T-helper 17 cell (primary cell): ENCODE data around the gene C2orf92. TPM values are rescaled to one million over a fixed set of nuclear protein-coding genes. Genes with fewer than 3 reads are reported as not detected.
A peak's percentile ranks its signal among the peaks of the same experiment; 100 is the strongest.
"Not testable (repeated sequence)": the region's sequence is repeated elsewhere in the genome, so short reads cannot be mapped to it uniquely, and the experiment has no call there.

ENCODE experiments used
- ATAC-seq: fragments of 150-1000 bp; cut with Tn5 transposase; 2 replicates; pipeline ENCODE4 v1.10.0; 2021; ENCODE audit warnings: mild to moderate bottlenecking, moderate library complexity
- DNase-seq, 3 donors: peaks; one replicate each; pipeline versions ENCODE4 v3.0.0 to v3.0.0-alpha.2; 2020 to 2021
- H3K9me3 ChIP-seq: one replicate; pipeline ENCODE4 v1.7.0; 2013; ENCODE audit warnings: low read length, mild to moderate bottlenecking; ENCODE audit not compliant: control insufficient read depth, poor library complexity, severe bottlenecking
- H3K27ac Mint-ChIP-seq: one replicate; pipeline ENCODE4 v1.8.0; 2022; ENCODE audit warnings: mild to moderate bottlenecking, moderate library complexity, mixed read lengths
- H3K27me3 Mint-ChIP-seq: one replicate; pipeline ENCODE4 v1.8.0; 2022; ENCODE audit warnings: mixed read lengths
- H3K36me3 Mint-ChIP-seq: one replicate; pipeline ENCODE4 v1.8.0; 2022; ENCODE audit warnings: low read depth, mixed read lengths
- H3K4me1 Mint-ChIP-seq: one replicate; pipeline ENCODE4 v1.8.0; 2022; ENCODE audit warnings: mild to moderate bottlenecking, mixed read lengths
- H3K4me3 Mint-ChIP-seq: one replicate; pipeline ENCODE4 v1.8.0; 2022; ENCODE audit warnings: mild to moderate bottlenecking, moderate library complexity, mixed read lengths
- total RNA-seq, 4 donors: library from RNA in 2 of 4; stranded (reverse) in 2 of 4; gene quantifications; one replicate each; pipeline ENCODE4 v1.2.3 and lab custom pipeline; 2022 to 2026

The C2orf92 gene
- total RNA-seq, 2 donors from 2014 or later: 12.5 to 13.5 TPM

GRCh38 chr2:97663626-97663961, 5.9 kb upstream of the C2orf92 start:
- H3K9me3 ChIP-seq: no peaks in the 10 kb centered on the region
- Mint-ChIP-seq H3K27ac (peak overlapping the region; percentile 97), H3K27me3 (no peaks in the 10 kb centered on the region), H3K4me3 (peak overlapping the region; percentile 95), H3K36me3 (peaks cover 5% of the 10 kb centered on the region), H3K4me1 (peaks cover 24% of the 10 kb centered on the region)
- ATAC-seq: no peak
- peak in 1 of 3 donors; percentile 52 for DNase-seq

DNA sequence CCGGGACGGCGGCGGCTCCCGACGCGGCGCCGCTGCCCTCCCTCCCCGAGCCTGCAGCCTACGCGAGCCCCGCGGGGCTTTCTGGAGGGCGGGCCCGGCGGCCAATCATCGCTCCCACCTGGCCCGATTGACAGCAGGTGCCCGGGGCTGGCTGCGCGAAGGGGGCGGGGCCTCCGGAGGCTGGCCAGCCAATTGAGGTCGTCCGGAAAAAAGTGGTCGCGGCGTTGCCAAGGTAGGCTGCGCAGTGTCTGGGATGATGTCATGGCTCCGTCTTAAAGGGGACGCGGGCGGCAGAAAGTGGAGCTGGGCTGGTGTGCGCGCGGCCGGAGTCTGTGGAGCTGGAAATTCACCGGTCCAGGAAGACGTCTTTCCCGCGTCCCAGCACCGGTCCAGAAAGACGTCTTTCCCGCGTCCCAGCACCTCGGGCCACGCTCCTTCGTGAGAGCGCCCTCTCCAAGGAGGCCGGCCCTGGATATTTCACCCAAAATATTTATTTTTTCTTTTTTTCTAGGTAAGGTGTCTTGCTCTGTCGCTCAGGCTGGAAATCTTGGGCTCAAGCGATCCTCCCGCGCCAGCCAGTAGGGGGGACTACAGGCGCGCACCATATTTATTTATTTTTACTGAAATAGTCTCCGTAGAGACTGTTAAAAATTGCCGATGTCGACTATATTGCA, 5.4 kb upstream of the C2orf92 start, which contains the start of gene ACTR1B:
Gene ACTR1B (minus strand): TSS at position 83 of the 674 bp plus-strand sequence. CDS start 154 bp downstream, outside the sequence.
- no peaks in the 10 kb centered on the region for H3K9me3 ChIP-seq
- H3K4me1 Mint-ChIP-seq: peaks cover 24% of the 10 kb centered on the region
- peaks cover 5% of the 10 kb centered on the region for H3K36me3 Mint-ChIP-seq
- no peaks in the 10 kb centered on the region for H3K27me3 Mint-ChIP-seq
- peak within 1 kb of the TSS; percentile 97 for H3K27ac Mint-ChIP-seq
- peak within 1 kb of the TSS; percentile 95 for H3K4me3 Mint-ChIP-seq
- DNase-seq: peak; percentile 96 to 97 (median 97)
- peak; percentile 88 for ATAC-seq

DNA sequence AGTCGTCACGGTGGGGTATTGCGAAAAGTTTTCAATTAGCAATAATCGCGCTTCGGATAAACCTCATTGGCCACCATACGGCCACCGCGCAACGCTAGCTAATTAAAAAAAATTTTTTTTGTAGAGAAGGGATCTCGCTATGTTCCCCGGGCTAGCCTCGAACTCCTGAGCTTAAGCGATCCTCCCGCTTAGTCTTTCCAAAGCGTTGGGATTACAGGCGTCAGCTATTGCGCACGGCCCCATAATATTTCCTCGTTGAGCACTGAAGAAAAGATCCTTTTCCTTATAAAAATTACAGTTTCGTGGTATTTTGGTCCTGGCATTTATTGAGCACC, 4.9 kb upstream of the C2orf92 start:
- H3K4me1 Mint-ChIP-seq: peaks cover 24% of the 10 kb centered on the region
- DNase-seq (no peak), ATAC-seq (no peak)
- H3K4me3 Mint-ChIP-seq: peak overlapping the region; percentile 94
- H3K27ac Mint-ChIP-seq: peak overlapping the region; percentile 97
- H3K27me3 Mint-ChIP-seq: no peaks in the 10 kb centered on the region
- no peaks in the 10 kb centered on the region for H3K9me3 ChIP-seq
- H3K36me3 Mint-ChIP-seq: peaks cover 5% of the 10 kb centered on the region

DNA sequence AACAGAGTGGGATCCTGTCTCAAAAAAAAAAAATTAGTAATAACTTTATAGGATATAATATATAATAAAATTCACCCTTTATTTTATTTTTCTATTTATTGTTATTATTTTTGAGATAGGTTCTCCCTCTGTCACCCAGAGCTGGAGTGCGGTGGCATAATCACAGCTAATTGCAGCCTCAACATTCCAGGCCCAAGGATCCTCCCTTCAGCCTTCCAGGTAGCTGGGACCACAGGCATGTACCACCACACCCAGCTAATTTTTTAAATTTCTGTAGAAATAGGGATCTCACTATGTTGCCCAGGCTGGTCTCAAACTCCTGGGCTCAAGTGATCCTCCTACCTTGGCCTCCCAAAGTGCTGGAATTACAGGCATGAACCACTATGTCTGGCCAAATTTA, 958 bp downstream of the C2orf92 start:
- H3K4me3 Mint-ChIP-seq: no peak overlapping the region
- no peaks in the 10 kb centered on the region for H3K4me1 Mint-ChIP-seq
- H3K9me3 ChIP-seq: no peaks in the 10 kb centered on the region
- DNase-seq (no peak), ATAC-seq (no peak)
- peaks cover 7% of the 10 kb centered on the region for H3K27me3 Mint-ChIP-seq
- no peaks in the 10 kb centered on the region for H3K36me3 Mint-ChIP-seq
- H3K27ac Mint-ChIP-seq: no peak overlapping the region

DNA sequence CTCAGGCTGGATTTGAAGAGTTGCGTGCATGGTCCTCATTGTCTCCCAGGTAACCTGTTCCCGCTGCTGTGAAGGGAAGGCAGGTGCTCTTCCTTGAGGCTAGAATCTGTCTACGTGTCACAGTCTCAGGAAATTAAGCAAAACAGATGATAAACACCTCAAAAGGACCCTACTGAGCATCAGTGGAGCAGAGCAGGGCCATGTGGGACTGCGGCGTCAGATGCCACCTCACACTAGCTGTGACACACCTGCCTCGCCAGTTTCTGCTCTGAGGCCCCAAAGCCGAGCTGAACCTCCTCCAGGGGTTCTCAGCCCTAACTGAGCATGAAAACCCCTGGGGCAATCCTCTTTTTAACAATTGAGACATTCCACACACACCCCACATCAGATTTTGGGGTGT, 2.0 kb downstream of the C2orf92 start:
- no peak overlapping the region for H3K4me3 Mint-ChIP-seq
- no peaks in the 10 kb centered on the region for H3K36me3 Mint-ChIP-seq
- H3K27ac Mint-ChIP-seq: no peak overlapping the region
- no peaks in the 10 kb centered on the region for H3K9me3 ChIP-seq
- DNase-seq (no peak), ATAC-seq (no peak)
- H3K4me1 Mint-ChIP-seq: no peaks in the 10 kb centered on the region
- peaks cover 7% of the 10 kb centered on the region for H3K27me3 Mint-ChIP-seq

DNA sequence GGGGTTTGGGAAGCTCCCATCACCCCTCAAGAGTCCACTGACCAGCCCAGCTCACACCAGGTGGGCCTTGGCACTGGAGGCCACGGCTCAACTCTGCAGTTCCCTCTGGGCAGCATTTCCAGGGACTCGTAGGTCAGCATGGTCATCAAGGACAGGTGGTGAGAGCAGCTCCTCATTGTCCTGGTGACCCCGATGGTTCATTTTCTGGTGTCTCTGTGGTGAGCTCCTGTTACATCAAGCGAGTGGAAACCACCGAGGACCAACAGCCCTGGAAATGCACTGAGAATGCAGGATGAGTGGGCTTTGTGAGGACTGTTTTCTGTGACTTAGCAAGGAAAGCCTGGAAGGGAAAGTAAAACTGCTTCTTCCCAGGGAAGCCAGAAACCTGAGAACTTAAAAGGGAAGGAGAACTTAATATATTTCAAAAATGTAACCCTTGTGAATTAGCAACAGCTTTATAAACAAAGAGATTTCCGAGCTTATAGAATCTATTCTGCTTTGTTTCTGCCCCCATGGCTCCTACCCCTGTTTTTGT, 3.2 kb downstream of the C2orf92 start:
- H3K27me3 Mint-ChIP-seq, H3K36me3 Mint-ChIP-seq, H3K4me3 Mint-ChIP-seq, H3K9me3 ChIP-seq, ATAC-seq, H3K4me1 Mint-ChIP-seq, DNase-seq, H3K27ac Mint-ChIP-seq: not testable (repeated sequence)

GRCh38 chr2:97673182-97673914, 3.8 kb downstream of the C2orf92 start:
- Mint-ChIP-seq H3K36me3 (no peaks in the 10 kb centered on the region), H3K27ac (peak overlapping the region; percentile 2), H3K27me3 (peaks cover 7% of the 10 kb centered on the region), H3K4me3 (no peak overlapping the region), H3K4me1 (no peaks in the 10 kb centered on the region)
- ATAC-seq (no peak), DNase-seq (no peak)
- H3K9me3 ChIP-seq: no peaks in the 10 kb centered on the region

DNA sequence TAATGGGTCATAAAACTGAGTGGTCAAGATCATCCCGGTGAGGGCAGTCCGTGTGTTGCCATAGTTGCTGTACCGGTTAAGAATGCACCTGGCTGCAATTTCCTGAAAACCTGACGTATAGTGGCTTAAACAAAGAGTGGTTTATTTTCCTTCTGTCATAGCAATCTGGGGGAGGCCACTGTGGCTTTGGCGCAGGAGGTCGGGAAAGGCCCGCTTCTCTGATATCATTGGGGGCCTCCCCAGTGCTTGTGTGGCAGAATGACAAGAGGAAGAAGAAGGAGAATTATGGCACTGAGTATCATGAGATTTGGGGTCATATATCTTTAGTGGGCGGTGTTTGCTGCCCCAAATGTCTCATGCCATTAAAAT, 4.4 kb downstream of the C2orf92 start:
- ATAC-seq (peak; percentile 21), DNase-seq (no peak)
- peak overlapping the region; percentile 2 for H3K27ac Mint-ChIP-seq
- peaks cover 7% of the 10 kb centered on the region for H3K27me3 Mint-ChIP-seq
- H3K4me1 Mint-ChIP-seq: no peaks in the 10 kb centered on the region
- no peaks in the 10 kb centered on the region for H3K36me3 Mint-ChIP-seq
- no peak overlapping the region for H3K4me3 Mint-ChIP-seq
- H3K9me3 ChIP-seq: no peaks in the 10 kb centered on the region

DNA sequence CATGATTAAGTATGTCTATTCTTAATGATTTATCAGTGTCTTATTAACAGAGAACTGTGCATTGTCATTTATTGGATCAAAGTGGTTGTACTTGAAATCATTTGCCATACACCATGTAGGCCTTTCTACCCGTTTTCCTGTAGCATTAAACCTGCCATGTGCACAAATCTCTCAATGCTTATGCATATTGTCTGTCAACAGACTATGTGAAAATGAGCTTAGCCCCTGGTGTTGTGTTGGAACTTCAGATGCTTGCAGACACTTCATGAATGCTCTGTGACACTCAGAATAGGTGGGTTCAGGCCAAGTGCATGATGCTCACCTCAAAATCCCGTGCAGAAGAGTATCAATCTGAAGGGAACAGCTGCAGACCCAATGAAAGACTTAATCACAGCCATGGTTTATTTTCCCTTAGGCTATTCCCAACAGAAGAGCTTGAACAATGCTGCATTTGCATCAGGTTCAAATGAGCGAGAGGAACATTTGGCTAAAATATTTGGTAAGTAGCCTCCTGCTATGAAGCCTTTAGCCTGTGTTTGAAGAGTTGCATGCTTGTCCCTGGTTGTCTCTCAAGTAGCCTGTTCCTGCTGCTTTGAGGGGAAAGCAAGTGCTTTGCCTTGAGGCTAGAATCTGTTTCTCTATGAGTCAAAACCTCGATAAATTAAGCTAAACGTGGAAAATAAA, 6.1 kb downstream of the C2orf92 start:
- H3K27me3 Mint-ChIP-seq: peaks cover 7% of the 10 kb centered on the region
- DNase-seq (no peak), ATAC-seq (no peak)
- H3K9me3 ChIP-seq: no peaks in the 10 kb centered on the region
- no peak overlapping the region for H3K27ac Mint-ChIP-seq
- no peaks in the 10 kb centered on the region for H3K36me3 Mint-ChIP-seq
- no peak overlapping the region for H3K4me3 Mint-ChIP-seq
- H3K4me1 Mint-ChIP-seq: no peaks in the 10 kb centered on the region

DNA sequence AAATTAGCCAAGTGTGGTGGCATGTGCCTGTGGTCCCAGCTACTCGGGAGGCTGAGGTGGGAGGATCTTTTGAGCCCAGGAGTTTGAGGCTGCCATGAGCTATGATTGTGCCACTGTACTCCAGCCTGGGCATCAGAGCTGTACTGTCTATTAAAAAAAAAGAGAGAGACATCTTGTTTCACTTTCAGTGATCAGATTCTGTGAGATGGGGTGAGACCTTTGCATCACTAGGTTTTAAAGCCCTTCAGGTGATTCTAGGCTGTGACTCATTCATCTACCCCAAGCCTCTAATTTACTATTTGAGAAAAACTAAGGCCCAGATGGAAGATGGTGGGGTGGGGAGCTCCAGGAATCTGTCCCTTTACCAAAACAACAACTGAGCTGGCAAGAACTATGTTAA, 7.1 kb downstream of the C2orf92 start:
- ATAC-seq (no peak), DNase-seq (no peak)
- H3K4me3 Mint-ChIP-seq: no peak overlapping the region
- H3K9me3 ChIP-seq: no peaks in the 10 kb centered on the region
- no peaks in the 10 kb centered on the region for H3K4me1 Mint-ChIP-seq
- H3K27me3 Mint-ChIP-seq: peaks cover 7% of the 10 kb centered on the region
- H3K36me3 Mint-ChIP-seq: no peaks in the 10 kb centered on the region
- H3K27ac Mint-ChIP-seq: no peak overlapping the region

- DNase-seq: no peak
- no peaks in the 10 kb centered on the region for H3K9me3 ChIP-seq
- ATAC-seq: no peak
- H3K36me3 Mint-ChIP-seq: no peaks in the 10 kb centered on the region
- peaks cover 2% of the 10 kb centered on the region for H3K4me1 Mint-ChIP-seq
- H3K4me3 Mint-ChIP-seq: no peak overlapping the region
- H3K27ac Mint-ChIP-seq: no peak overlapping the region
- H3K27me3 Mint-ChIP-seq: peaks cover 7% of the 10 kb centered on the region
These were observed 8.0 kb downstream of the C2orf92 start for GRCh38 chr2:97677480-97677879.

- peaks cover 2% of the 10 kb centered on the region for H3K4me1 Mint-ChIP-seq
- DNase-seq (no peak), ATAC-seq (no peak)
- no peaks in the 10 kb centered on the region for H3K36me3 Mint-ChIP-seq
- no peak overlapping the region for H3K27ac Mint-ChIP-seq
- peaks cover 5% of the 10 kb centered on the region for H3K27me3 Mint-ChIP-seq
- no peaks in the 10 kb centered on the region for H3K9me3 ChIP-seq
- no peak overlapping the region for H3K4me3 Mint-ChIP-seq
These were observed 8.8 kb downstream of the C2orf92 start for GRCh38 chr2:97678298-97678697.

- H3K36me3 Mint-ChIP-seq, H3K4me3 Mint-ChIP-seq, H3K27ac Mint-ChIP-seq, ATAC-seq, DNase-seq, H3K27me3 Mint-ChIP-seq, H3K9me3 ChIP-seq, H3K4me1 Mint-ChIP-seq: not testable (repeated sequence)
These were observed 17.7 kb downstream of the C2orf92 start for GRCh38 chr2:97687235-97687634.
